Stimulated activated CD8-positive, alpha-beta memory T cell treated with anti-CD3 and anti-CD28 coated beads, Interleukin-12 subunit alpha, Interleukin-12 subunit beta, amount 100 ng/mL, for 1 hour (primary cell): ENCODE measurements around the gene RUFY2.
"Not testable (repeated sequence)": the region's sequence is repeated elsewhere in the genome, so short reads cannot be mapped to it uniquely, and the experiment has no call there.

ENCODE experiments used
- DNase-seq: peaks from one replicate; pipeline ENCODE4 v3.0.0-alpha.2; 2020; ENCODE audit warnings: low read depth

RUFY2 gene, protein sequence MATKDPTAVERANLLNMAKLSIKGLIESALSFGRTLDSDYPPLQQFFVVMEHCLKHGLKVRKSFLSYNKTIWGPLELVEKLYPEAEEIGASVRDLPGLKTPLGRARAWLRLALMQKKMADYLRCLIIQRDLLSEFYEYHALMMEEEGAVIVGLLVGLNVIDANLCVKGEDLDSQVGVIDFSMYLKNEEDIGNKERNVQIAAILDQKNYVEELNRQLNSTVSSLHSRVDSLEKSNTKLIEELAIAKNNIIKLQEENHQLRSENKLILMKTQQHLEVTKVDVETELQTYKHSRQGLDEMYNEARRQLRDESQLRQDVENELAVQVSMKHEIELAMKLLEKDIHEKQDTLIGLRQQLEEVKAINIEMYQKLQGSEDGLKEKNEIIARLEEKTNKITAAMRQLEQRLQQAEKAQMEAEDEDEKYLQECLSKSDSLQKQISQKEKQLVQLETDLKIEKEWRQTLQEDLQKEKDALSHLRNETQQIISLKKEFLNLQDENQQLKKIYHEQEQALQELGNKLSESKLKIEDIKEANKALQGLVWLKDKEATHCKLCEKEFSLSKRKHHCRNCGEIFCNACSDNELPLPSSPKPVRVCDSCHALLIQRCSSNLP

DNA sequence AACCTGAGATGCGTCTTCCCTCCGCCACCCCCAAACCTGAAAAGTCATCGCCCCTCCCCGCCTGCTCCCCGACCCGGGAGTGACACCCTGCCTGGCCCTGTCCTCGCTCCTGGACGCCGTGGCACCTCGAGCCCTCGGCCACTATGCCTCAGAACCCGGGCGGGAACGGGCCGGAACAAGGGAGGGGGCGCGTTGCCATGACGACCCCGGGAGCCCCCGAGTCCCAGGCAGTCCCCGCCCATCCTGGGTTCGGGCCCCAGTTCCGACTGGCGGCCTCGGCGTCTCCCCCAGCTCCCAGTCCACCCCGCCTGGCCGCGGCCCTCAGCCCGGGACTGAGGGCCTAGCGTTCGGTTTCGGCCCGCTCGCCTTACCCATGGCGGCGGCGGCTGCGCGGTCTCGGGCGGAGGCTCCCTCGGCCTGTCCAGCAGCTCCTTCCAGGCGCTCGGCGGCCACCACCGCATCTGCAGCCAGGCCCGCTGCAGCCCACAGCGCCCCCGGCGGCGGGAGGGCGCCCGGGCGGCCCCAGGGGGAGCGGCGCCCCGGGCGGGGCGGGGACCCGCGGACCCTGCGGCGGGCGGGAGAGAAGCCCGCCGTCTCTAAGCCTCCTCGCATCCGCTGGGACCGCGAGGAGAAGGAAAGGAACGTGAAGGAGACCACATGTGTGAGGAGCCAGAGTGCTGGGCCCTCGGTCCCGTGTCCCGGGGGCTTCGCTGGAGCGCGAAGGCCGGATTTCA lies at the start of gene RUFY2:
Gene RUFY2 (minus strand): TSS at position 463 of the 734 bp plus-strand sequence. CDS start 88 bp downstream, at position 375.
- DNase-seq = peak; percentile 43

DNA sequence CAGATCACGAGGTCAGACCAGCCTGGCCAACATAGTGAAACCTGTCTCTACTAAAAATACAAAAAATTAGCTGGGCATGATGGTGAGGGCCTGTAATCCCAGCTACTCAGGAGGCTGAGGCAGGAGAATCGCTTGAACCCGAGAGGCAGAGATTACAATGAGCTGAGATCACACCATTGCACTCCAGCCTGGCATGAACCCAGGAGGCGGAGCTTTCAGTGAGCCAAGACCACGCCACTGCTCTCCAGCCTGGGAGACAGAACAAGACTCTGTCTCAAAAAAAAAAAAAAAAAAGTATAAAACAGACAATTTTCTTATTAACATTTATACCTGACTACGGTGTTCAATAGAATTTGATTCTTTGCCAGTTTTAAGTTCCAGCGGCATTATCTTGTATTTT lies 42.6 kb upstream of the RUFY2 start:
- not testable (repeated sequence) for DNase-seq

DNA sequence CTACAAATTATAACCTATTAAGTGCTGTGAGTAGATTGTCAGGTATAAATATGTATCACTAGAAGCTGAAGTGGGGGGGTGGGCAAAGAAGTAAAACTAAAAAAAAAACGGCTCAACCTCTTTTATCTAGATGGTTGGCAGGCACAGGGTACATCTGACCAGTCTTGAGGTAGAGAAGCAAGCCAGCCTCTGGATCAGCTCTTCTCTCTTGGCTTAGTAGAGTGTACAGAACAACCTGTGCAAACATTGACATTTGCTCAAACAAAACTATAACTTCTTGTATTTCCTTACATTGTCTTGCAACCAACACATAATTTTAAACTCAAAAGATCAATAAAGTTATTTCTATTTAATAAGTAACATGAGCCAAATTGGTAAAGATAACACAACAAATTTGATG lies 39.1 kb upstream of the RUFY2 start:
- no peak for DNase-seq

DNA sequence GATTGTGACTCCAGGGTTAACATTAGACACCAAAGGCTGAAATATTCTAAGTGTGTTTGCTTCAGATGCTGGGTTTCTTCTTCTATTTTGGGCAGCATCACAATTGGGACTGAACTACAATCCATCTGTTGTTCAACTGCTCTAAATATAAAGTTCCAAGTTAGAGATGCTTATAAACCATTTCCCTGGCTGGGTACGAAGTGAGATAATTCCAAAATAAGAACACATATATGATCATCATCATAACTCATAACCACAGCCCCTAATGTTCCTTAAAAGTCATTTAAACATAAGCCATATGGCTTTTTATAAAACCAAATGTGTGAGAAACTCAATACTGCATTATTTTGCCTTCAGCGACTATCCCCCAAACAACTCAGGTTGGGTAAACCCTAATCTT lies 35.9 kb upstream of the RUFY2 start:
- DNase-seq = no peak

DNA sequence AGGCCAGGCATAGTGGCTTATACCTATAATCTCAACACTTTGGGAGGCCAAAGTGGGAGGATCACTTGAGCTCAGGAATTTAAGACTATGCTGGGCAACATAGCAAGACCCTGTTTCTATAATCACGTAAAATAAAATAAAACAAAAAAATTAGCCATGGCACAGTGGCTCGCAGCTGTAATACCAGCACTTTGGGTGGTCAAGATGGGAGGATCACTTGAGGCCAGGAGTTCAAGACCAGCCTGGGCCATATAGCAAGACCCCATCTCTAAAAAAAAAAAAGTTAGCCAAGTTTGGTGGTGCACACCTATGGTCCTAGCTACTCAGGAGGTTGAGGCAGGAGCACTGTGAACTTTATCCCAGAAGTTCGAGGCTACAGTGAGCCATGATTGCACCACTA lies 33.8 kb upstream of the RUFY2 start:
- DNase-seq = no peak

DNA sequence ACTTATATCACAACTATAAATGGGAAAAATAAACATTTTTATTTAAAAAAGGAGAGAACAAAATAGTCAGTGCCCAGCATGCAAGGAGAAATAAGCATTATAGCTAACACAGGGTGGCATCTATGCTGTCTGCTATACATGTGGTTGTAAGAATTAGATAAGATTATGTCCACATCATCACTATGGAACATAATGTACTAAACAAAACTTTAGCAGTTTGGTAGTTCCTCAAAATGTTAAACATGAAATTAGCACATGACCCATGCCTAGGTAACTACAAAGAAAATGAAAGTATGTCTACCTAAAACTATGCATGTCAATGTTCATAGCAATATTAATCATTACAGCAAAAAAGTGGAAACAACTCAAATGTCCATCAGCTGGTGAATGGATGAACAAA lies 28.7 kb upstream of the RUFY2 start:
- no peak for DNase-seq

DNA sequence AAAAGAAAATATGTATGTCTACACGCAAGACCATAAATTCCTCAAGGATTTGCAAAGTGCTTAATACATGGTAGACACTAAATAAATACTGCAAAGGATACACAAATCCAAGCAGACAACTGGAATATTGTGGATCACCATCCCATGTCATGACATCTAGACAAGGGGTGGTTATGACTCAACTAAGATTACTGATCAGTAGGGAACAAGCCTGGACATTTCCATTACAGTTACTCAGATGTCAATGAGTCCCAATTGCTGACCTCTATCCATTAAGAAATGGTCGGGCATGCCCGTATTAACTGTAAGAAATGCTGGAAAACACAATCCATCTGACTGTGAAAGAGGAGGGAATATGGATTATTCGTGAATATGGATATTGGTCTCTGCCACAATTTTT lies 27.6 kb upstream of the RUFY2 start:
- no peak for DNase-seq

DNA sequence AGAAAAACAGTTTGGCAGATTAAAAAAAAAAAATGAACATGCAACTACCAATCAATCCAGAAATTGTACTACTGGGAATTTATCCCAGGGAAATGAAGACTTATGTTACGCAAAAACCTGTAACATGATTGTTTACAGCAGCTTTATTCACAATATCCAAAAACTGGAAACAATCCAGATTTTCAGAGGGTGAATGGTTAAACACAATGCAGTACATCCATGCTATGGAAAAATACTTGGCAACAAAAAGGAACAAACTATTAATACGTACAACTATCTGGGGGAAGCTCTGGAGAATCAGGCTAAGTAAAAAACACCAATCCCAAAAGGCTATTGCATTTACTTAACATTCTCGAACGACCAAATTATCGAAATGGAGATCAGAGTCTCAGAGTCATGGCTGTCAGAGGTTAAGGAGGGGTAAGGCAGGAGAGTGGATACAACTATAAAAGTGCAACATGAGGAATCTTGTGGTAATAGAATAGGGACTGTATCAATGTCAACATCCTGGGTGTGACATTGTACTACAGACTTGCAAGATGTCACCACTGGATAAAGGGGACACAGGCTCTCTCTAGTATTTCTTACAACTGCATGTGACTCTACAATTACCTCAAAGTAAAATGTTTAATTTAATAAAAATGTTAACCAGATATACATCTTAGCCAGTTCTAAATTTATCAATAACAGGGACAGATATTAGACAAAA lies 21.5 kb upstream of the RUFY2 start:
- no peak for DNase-seq

DNA sequence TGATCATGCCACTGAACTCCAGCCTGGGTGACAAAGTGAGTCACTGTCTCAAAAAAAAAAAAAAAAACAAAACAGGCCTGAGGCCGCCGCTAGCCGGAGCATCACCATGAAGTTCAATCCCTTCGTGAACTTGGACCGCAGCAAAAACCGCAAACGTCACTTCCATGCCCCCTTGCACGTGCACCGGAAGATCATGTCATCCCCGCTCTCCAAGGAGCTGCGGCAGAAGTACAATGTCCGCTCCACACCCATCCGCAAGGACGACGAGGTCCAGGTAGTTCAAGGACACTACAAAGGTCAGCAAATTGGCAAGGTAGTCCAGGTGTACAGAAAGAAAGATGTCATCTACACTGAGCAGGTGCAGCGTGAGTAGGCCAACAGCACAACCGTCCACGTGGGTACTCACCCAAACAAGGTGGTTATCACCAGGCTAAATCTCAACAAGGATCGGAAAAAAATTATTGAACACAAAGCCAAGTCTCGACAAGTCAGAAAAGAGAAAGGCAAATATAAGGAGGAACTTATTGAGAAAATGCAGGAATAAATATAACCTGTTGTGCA lies 17.5 kb upstream of the RUFY2 start:
- no peak for DNase-seq

DNA sequence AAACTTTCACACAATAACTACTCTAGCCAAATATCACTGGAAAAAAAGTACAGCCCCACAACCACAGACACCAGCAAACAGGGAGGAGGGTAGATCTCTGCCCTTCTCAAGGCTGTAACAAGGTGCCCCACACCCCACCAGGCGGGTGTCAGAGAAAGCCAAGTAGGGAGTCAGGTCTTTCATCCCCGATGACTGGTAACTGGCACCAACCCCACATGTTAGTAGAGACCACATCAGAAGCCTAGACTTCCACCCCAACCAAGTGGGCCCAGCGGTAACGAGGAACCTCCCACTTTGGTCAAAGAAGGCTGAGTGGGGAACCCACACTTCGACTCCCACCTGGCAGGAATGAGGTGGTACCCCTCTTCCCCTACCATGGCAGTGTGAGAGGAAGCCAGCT lies 16.4 kb upstream of the RUFY2 start:
- DNase-seq = peak; percentile 4

DNA sequence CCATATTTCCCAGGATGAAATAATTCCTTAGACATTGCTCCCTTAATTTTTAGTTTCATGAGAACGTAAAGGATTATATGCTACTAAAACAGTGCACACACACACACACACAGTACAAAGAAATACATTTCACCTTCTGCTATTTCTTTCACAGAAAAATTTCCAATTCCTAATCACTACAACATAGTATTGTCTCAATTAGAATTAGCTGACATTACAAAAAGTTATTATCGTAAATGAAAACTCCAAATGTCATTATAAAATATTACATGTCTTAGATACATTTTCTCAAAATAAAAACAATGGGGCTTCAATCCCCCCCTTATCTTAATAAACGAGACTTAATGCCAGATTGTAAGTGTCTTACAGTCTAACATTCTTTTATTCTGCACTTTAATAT lies 12.3 kb upstream of the RUFY2 start:
- DNase-seq = no peak

DNA sequence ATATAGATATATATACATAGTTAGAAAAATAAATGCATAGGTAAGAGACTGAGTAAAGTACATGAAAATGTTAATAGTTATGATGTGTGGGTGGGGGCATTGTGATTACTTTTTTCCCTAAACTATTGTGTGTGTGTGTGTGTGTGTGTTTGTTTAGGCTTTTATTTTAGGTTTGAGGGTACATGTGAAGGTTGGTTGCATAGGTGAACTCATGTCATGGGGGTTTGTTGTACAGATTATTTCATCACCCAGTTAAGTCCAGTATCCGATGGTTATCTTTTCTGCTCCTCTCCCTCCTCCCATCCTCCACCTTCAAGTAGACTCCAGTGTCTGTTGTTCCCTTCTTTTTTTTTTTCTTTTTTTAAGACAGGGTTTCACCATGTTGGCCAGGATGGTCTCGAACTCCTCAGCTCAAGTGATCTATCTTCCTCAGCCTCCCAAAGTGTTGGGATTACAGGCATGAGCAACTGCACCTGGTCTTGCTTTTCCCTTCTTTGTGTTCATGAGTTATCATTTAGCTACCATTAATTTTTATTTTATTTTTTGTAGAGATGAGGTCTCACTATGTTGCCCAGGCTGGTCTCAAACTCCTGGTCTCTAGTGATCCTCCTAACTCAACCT lies 1.9 kb upstream of the RUFY2 start:
- no peak for DNase-seq

DNA sequence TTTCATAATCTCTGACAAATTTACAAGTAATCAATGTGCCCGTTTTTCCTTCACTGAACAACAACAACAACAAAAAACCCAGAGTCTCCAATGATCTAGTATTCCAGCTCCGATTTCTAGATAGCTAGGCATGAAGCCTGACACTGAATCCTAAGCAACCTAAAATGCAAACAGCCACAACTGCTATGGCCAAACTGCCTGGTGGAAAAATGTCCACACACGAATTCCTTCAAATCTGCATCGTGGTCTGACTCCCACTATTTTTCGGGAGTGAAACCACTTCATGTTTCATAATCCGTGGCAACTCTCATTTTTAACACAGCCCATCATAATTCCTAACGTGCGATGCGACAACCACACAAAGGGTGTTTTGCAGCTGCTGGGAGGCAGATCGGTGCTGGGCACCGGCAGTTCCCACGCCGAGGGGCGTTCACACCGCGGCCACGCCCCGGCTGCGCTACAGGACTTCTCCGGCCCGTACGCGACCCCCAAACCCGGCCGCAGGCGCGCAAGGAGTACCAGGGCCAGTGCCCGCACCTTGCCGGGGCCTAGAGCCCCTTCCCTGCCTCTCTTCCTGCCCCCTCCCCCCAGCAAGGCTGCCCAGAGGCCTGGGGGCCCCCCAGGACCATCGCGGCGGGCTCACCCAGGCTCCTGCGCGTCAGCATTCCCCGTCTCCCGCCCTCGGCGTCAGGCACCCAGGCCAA lies 814 bp downstream of the RUFY2 start:
- no peak for DNase-seq

DNA sequence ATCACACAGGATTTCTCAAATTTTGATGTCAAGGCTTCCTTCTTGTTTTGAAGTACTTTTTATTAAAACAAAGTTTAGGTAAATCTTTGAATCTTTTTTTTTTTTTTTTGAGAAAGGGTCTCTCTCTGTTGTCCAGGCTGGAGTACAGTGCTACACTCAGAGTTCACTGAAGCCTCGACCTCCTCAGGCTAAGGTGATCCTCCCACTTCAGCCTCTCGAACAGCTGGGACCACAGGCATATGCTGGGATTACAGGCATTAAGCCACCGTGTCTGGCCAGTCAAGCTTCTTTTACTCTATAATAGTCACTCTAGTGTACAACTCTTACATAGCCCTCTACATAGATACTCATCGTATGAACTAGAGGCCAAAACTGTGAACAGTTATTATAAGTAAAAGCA lies 3.4 kb downstream of the RUFY2 start:
- DNase-seq = no peak

DNA sequence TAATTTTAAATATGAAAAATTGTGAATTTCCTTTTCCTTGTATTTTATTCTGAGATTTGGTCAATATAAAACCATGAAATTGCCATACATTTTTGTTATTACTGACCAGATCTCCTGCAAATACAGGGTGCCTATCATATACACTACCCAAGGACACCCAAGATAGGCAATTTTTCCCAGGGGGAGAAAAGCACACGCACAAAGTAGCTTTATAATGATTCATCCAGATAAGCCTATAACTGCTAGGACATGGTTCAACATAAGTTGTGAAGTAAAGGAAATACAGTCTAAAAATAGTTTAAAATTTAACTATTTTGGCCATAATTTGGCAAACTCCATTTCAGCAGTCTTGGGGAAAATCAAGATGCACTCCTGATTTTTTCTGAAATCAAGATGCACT lies 4.8 kb downstream of the RUFY2 start:
- DNase-seq = no peak

DNA sequence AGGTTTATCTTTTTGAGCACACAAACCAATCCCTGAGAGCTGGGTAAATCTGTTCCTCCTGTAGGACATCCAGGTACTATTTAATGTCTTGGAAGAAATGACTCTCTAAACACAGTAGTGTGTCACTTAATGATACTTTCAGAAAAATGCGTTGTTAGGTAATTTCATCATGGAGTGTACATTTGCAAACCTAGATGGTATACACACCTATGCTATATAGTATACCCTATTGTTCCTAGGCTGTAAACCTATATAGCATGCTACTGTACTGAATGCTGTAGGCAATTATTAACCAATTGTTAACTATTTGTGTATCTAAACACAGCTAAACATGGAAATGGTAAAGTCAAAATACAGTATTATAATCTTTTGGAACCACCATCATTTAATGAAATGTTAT lies 10.1 kb downstream of the RUFY2 start:
- DNase-seq = no peak

DNA sequence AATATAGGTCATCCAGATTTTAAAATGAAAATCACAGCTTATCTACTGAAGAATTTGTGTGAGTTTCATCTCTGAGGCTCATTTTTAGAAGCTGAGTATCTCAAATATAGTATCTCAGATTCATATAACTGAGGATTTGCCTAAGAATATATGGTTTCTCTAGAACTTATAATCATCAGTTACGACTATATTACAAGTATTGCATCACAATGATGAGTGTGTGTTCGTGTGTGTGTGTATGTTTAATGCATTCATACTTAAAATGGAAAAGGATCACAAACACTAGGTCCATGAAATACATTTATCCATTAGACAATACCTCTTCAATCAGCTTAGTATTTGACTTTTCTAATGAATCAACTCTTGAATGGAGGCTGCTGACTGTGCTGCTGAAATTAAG lies 21.3 kb downstream of the RUFY2 start:
- DNase-seq = no peak

DNA sequence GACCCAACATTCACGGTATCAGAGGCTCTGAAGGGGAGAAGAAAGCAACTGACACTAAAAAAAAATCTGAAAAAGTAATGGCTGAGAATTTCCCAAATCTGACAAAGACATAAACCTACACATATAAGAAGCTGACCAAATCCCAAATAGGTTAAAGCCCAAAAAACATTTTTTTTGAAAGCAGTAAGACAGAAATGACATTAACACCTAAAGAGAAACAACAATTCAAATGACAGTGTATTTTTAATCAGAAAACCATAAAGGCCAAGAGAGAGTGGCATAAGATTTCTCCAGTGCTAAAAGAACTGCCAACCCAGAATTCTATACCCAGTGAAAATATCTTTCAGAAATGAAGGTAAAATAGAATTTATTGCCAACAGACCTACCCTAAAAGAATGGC lies 35.5 kb downstream of the RUFY2 start:
- DNase-seq = no peak

DNA sequence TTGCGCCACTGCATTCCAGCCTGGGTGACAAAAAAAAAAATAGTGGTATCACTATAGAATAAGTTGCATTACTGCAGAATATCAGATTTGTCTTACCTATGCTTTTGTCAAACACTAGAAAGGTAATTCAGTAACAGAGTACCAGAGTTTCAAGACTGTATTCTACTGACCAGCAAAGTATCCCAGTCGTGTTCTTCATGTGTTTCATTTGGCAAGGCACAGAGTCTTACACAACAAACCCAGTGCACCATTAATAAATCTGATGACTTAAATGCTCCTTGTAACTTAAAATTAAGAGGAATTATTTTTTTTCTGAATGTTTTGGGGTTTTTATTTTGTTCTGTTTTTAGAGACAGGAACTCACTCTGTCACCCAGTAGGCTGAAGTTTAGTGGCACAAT lies 40.0 kb downstream of the RUFY2 start:
- DNase-seq = no peak

DNA sequence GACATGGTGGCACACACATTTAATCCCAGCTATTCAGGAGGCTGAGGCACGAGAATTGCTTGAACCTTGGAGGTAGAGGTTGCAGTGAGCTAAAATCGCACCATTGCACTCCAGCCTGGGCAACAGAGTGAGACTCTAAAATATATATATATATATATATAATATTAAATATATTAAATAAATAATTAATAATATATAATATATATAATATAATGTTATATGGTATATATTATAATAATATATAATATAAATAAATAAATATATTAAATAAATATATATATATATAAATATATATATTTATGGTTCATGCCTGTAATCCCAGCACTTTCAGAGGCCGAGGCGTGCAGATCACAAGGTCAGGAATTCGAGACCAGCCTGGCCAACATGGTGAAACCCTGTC lies 40.5 kb downstream of the RUFY2 start:
- DNase-seq = no peak

DNA sequence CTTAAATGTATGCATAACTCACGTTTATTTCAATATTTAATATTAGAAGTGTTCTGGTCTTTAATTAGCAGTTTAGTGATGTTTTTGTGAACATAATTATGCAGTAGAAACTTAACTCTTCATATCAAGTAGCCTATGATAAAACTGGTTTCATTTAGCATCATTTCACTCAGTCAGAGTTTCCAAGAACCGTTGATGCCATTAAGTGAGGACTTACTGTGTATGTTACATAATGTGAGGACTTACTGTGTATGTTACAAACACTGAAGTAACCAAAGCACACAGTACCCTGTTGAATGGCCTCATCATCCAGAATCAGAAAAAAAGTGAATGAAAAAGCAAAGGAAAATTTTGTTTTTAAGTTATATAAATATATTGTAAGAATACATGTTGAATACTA lies 41.5 kb downstream of the RUFY2 start:
- no peak for DNase-seq
